ENCODE results near the gene F5. TPM values are rescaled to one million over a fixed set of nuclear protein-coding genes. Genes with fewer than 3 reads are reported as not detected.

F5 gene
- total and polyA plus RNA-seq, 2 donors (not counting 1 experiment from before 2014, with no cell fraction given), result 0.01 to 0.27 TPM

DNA sequence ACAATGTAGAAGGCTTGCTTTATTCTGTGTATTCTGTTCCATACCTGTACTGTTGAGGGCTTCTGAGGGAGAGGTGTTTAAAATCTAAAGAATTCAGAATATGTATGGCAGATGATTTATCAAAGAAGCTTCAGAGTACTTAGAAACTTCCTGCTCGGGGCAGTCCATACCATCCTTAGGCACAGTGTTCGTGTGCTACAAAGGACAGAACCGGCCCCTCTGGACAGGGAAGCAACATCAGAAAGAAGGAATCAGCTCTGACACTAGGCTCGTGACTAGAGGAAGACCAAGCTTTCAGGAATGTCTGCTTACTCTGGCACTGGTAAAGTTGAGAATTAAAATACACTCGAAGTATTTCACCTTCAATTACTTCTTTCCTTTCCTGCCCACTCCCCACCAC is 29.5 kb upstream of the F5 start:
- H3K4me1 Mint-ChIP-seq, result peaks cover 2% of the 10 kb centered on the region
- CTCF ChIA-PET, result interaction anchor here (1.4 to 2.8 kb wide), 4 partner anchors 11 to 96 kb away, joined by 3 to 14 read pairs (median 6); no protein-coding TSS in a partner anchor
- no CpG with 5 or more reads among the region's 5 CpGs for WGBS (ENCODE audit: insufficient coverage)

DNA sequence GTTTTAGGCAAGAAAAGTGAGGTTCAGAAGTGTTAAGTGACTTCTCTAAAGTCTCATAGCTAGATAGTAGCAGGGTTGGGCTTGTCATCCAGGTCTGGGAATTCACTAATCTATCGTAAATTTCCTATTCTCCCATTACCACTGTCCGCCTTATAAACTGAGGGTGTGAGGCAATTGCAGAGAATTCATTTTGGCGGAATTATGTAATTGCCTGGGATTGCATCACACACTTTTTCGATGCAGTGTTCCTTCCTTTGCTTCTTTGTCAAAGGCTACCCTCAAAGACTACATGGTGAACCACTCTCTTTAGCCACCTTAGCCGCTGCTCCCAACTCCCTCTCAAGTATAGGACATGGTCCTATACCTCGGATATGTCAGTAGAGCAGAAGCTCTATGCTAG is 24.6 kb upstream of the F5 start:
- no peak for TF ChIP-seq EZH2 (IDR thresholded peaks at IDR 0.05; ENCODE audit: borderline replicate concordance, insufficient read depth, low read depth, low read length, poor library complexity, severe bottlenecking)
- TF ChIP-seq, protein P1, sequence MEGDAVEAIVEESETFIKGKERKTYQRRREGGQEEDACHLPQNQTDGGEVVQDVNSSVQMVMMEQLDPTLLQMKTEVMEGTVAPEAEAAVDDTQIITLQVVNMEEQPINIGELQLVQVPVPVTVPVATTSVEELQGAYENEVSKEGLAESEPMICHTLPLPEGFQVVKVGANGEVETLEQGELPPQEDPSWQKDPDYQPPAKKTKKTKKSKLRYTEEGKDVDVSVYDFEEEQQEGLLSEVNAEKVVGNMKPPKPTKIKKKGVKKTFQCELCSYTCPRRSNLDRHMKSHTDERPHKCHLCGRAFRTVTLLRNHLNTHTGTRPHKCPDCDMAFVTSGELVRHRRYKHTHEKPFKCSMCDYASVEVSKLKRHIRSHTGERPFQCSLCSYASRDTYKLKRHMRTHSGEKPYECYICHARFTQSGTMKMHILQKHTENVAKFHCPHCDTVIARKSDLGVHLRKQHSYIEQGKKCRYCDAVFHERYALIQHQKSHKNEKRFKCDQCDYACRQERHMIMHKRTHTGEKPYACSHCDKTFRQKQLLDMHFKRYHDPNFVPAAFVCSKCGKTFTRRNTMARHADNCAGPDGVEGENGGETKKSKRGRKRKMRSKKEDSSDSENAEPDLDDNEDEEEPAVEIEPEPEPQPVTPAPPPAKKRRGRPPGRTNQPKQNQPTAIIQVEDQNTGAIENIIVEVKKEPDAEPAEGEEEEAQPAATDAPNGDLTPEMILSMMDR (IDR thresholded peaks at IDR 0.05), result no peak
- H3K4me3 ChIP-seq (ENCODE audit: control extremely low read depth in 1 of 5, extremely low read depth in 1 of 5, insufficient read depth in 1 of 5, low read depth in 2 of 5, low read length in 4 of 5), result no peak overlapping the region
- Mint-ChIP-seq H3K9me3 (ENCODE audit: insufficient read depth) (no peaks in the 10 kb centered on the region), H3K27ac (no peak overlapping the region), H3K27me3 (no peaks in the 10 kb centered on the region), H3K4me1 (peaks cover 8% of the 10 kb centered on the region), H3K4me3 (no peak overlapping the region)
- no peaks in the 10 kb centered on the region for H3K36me3 ChIP-seq (replicated peaks in 1 of 2; ENCODE audit: control extremely low read depth in 1 of 2, control insufficient read depth in 1 of 2, extremely low read depth in 1 of 2, insufficient read depth in 2 of 2, low read length in 1 of 2)
- intact Hi-C loops (cut with micrococcal nuclease), result no loop called here
- no peak overlapping the region for H2AFZ ChIP-seq (ENCODE audit: insufficient read depth, low read depth, low read length, poor library complexity, severe bottlenecking)
- no peak overlapping the region for H3K4me2 ChIP-seq (replicated peaks; ENCODE audit: low read depth, low read length, poor library complexity, severe bottlenecking)
- CTCF ChIA-PET, result interaction anchor here (1.3 to 5.1 kb wide), 3 partner anchors 10 to 101 kb away, joined by 5 to 52 read pairs (median 19); no protein-coding TSS in a partner anchor
- H3K9me3 ChIP-seq (ENCODE audit: control extremely low read depth in 1 of 3, control insufficient read depth in 2 of 3, insufficient read depth in 1 of 3, low read length in 2 of 3), result no peaks in the 10 kb centered on the region
- POLR2A ChIA-PET, result no interaction called here
- H3K9ac ChIP-seq (ENCODE audit: low read length), result no peak overlapping the region
- no peaks in the 10 kb centered on the region for H4K20me1 ChIP-seq (ENCODE audit: control insufficient read depth, insufficient read depth, low read length, poor library complexity, severe bottlenecking)
- H3K4me1 ChIP-seq (ENCODE audit: control insufficient read depth in 2 of 2, insufficient read depth in 2 of 2, low read length in 2 of 2), result peaks cover 5% of the 10 kb centered on the region in 2 donors
- no peak overlapping the region for H3K27ac ChIP-seq (ENCODE audit: low read length in 2 of 2)
- 74% methylated on average over 2 of the region's 6 CpGs for WGBS (ENCODE audit: insufficient coverage)
- DNase-seq, result no peak
- no peaks in the 10 kb centered on the region for H3K79me2 ChIP-seq (ENCODE audit: control insufficient read depth, insufficient read depth, low read length)
- no peaks in the 10 kb centered on the region for H3K27me3 ChIP-seq (replicated peaks in 1 of 4; ENCODE audit: control extremely low read depth in 1 of 4, control insufficient read depth in 3 of 4, insufficient read depth in 4 of 4, low read length in 3 of 4)
- no peak for ATAC-seq (ENCODE audit: low read depth)

More for the DNA sequence above, 29.5 kb upstream of the F5 start:
- H3K4me3 ChIP-seq (ENCODE audit: control extremely low read depth in 1 of 5, extremely low read depth in 1 of 5, insufficient read depth in 1 of 5, low read depth in 2 of 5, low read length in 4 of 5), result no peak overlapping the region
- TF ChIP-seq, protein P1 (IDR thresholded peaks at IDR 0.05), result no peak
- no peak for TF ChIP-seq EZH2 (IDR thresholded peaks at IDR 0.05; ENCODE audit: borderline replicate concordance, insufficient read depth, low read depth, low read length, poor library complexity, severe bottlenecking)
- POLR2A ChIA-PET, result no interaction called here
- Mint-ChIP-seq H3K9me3 (ENCODE audit: insufficient read depth) (no peaks in the 10 kb centered on the region), H3K4me3 (no peak overlapping the region), H3K27me3 (no peaks in the 10 kb centered on the region), H3K27ac (no peak overlapping the region)
- H4K20me1 ChIP-seq (ENCODE audit: control insufficient read depth, insufficient read depth, low read length, poor library complexity, severe bottlenecking), result no peaks in the 10 kb centered on the region
- H3K79me2 ChIP-seq (ENCODE audit: control insufficient read depth, insufficient read depth, low read length), result no peaks in the 10 kb centered on the region
- no peak overlapping the region for H3K4me2 ChIP-seq (replicated peaks; ENCODE audit: low read depth, low read length, poor library complexity, severe bottlenecking)
- no peaks in the 10 kb centered on the region for H3K27me3 ChIP-seq (replicated peaks in 1 of 4; ENCODE audit: control extremely low read depth in 1 of 4, control insufficient read depth in 3 of 4, insufficient read depth in 4 of 4, low read length in 3 of 4)
- ATAC-seq (ENCODE audit: low read depth), result no peak
- H3K27ac ChIP-seq (ENCODE audit: low read length in 2 of 2), result no peak overlapping the region
- H3K9ac ChIP-seq (ENCODE audit: low read length), result no peak overlapping the region
- no peaks in the 10 kb centered on the region for H3K36me3 ChIP-seq (replicated peaks in 1 of 2; ENCODE audit: control extremely low read depth in 1 of 2, control insufficient read depth in 1 of 2, extremely low read depth in 1 of 2, insufficient read depth in 2 of 2, low read length in 1 of 2)
- DNase-seq, result no peak
- no peaks in the 10 kb centered on the region for H3K4me1 ChIP-seq (ENCODE audit: control insufficient read depth in 2 of 2, insufficient read depth in 2 of 2, low read length in 2 of 2)
- intact Hi-C loops (cut with micrococcal nuclease), result no loop called here
- no peaks in the 10 kb centered on the region for H3K9me3 ChIP-seq (ENCODE audit: control extremely low read depth in 1 of 3, control insufficient read depth in 2 of 3, insufficient read depth in 1 of 3, low read length in 2 of 3)
- no peak overlapping the region for H2AFZ ChIP-seq (ENCODE audit: insufficient read depth, low read depth, low read length, poor library complexity, severe bottlenecking)
